A673 (cell line): ENCODE data around the gene RPP14. TPM values are rescaled to one million over a fixed set of nuclear protein-coding genes. Genes with fewer than 3 reads are reported as not detected.

ENCODE experiments used
- BruUV-seq: library from RNA; stranded (reverse); fragments of 400-500 nt; replicated peaks from 2 replicates; lab custom pipeline; 2021; lab: Mats Ljungman, UMichigan
- CTCF ChIA-PET: fragments of 300-600 bp; sonication (Branson Sonifier 250); formaldehyde crosslinking; loops from one replicate; lab custom pipeline; 2022; ENCODE audit warnings: antibody characterized with exemption; lab: Charles Lee
- POLR2A ChIA-PET: fragments of 300-600 bp; sonication (Branson Sonifier 250); formaldehyde crosslinking; loops from one replicate; lab custom pipeline; 2022; ENCODE audit warnings: antibody characterized with exemption; ENCODE audit not compliant: low non-redundant PET; lab: Charles Lee
- DNase-seq: peaks from one replicate; pipeline ENCODE4 v3.0.0-alpha.2; 2015; ENCODE audit warnings: low spot score
- H3K27ac ChIP-seq: fragments of 200-600 bp; sonication (generic); 2 replicates; pipeline ENCODE4 v1.5.1; 2016; ENCODE audit warnings: mixed run types, low read depth, mild to moderate bottlenecking, mixed read lengths, antibody characterized with exemption, low read length; ENCODE audit not compliant: poor library complexity, severe bottlenecking
- H3K27me3 ChIP-seq: fragments of 200-600 bp; sonication (generic); replicated peaks from 2 replicates; pipeline ENCODE4 v1.6.1; 2017; ENCODE audit warnings: mixed run types, low read depth, mild to moderate bottlenecking, mixed read lengths, antibody characterized with exemption, low read length; ENCODE audit not compliant: insufficient read depth, poor library complexity
- H3K36me3 ChIP-seq: fragments of 200-600 bp; sonication (generic); 2 replicates; pipeline ENCODE4 v1.6.1; 2016; ENCODE audit warnings: mixed run types, mild to moderate bottlenecking, mixed read lengths, antibody characterized with exemption, low read length; ENCODE audit not compliant: insufficient read depth, poor library complexity, severe bottlenecking
- H3K4me1 ChIP-seq: fragments of 200-600 bp; sonication (generic); 2 replicates; pipeline ENCODE4 v1.6.1; 2017; ENCODE audit warnings: mixed run types, mild to moderate bottlenecking, mixed read lengths, antibody characterized with exemption, low read length; ENCODE audit not compliant: insufficient read depth, poor library complexity, severe bottlenecking
- H3K4me3 ChIP-seq: fragments of 200-600 bp; sonication (generic); 2 replicates; pipeline ENCODE4 v1.5.1; 2016; ENCODE audit warnings: low read depth, mixed run types, mild to moderate bottlenecking, mixed read lengths, low read length; ENCODE audit not compliant: poor library complexity, severe bottlenecking
- H3K9me3 ChIP-seq: fragments of 200-600 bp; sonication (generic); 2 replicates; pipeline ENCODE4 v1.6.1; 2016; ENCODE audit warnings: mixed run types, low read depth, mild to moderate bottlenecking, mixed read lengths, antibody characterized with exemption, low read length; ENCODE audit not compliant: poor library complexity, severe bottlenecking
- EZH2 ChIP-seq: fragments of 200-600 bp; sonication (generic); IDR thresholded peaks from 2 replicates; pipeline ENCODE4 v1.6.1; 2017; ENCODE audit warnings: borderline replicate concordance, low read depth, mild to moderate bottlenecking, mixed read lengths, antibody characterized with exemption, low read length; ENCODE audit not compliant: poor library complexity, severe bottlenecking
- intact Hi-C: fragments of 100-400 bp; cut with micrococcal nuclease; formaldehyde crosslinking; loops from one replicate; pipeline ENCODE4 v1.10.0; 2022; ENCODE audit not compliant: unreplicated experiment
- total RNA-seq: library from RNA; stranded (reverse); gene quantifications from 2 replicates; pipeline ENCODE4 v1.2.3, GENCODE V29; 2021
- TF ChIP-seq, protein P1 (sequence below): fragments of 300-800, 200-600 bp; sonication (generic); conservative IDR thresholded peaks from 2 replicates; pipeline ENCODE4 v1.5.1; 2017; ENCODE audit warnings: low read depth, mild to moderate bottlenecking, antibody characterized with exemption, low read length, moderate library complexity, mixed read lengths

The RPP14 gene
- total RNA-seq, 1 experiment from 2014 or later = 17.4 TPM

DNA sequence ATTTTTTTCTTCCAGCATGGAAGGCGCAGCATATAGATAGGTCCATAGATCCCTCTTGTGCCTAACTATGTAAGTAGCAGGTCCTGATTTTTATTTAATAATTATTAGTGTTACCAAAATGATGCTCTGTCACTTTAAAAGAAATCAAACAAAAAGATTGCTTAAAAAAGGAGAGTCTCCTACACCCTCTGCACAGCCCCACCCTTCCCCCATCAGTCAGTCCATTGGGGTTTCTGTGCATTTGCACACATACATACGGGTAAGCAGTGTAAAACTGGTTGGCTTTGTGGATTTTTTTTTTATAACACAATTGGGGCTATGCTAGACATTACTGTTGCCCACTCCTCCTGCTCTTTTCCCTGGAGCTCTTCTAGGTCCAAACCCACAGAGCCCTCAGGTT lies 7.0 kb upstream of the RPP14 start:
- ChIA-PET CTCF (interaction anchor here (0.6 kb wide), 1 partner anchor 111 kb away, joined by 3 read pairs; no protein-coding TSS in a partner anchor), POLR2A (no interaction called here)
- intact Hi-C loops = no loop called here
- Histone ChIP-seq H3K36me3 (peaks cover 18% of the 10 kb centered on the region), H3K9me3 (no peaks in the 10 kb centered on the region), H3K27me3 (no peaks in the 10 kb centered on the region), H3K4me1 (peaks cover 28% of the 10 kb centered on the region), H3K4me3 (no peak overlapping the region), H3K27ac (peak overlapping the region; percentile 37)
- no peak for DNase-seq
- no peak for TF ChIP-seq EZH2
- TF ChIP-seq, protein P1, sequence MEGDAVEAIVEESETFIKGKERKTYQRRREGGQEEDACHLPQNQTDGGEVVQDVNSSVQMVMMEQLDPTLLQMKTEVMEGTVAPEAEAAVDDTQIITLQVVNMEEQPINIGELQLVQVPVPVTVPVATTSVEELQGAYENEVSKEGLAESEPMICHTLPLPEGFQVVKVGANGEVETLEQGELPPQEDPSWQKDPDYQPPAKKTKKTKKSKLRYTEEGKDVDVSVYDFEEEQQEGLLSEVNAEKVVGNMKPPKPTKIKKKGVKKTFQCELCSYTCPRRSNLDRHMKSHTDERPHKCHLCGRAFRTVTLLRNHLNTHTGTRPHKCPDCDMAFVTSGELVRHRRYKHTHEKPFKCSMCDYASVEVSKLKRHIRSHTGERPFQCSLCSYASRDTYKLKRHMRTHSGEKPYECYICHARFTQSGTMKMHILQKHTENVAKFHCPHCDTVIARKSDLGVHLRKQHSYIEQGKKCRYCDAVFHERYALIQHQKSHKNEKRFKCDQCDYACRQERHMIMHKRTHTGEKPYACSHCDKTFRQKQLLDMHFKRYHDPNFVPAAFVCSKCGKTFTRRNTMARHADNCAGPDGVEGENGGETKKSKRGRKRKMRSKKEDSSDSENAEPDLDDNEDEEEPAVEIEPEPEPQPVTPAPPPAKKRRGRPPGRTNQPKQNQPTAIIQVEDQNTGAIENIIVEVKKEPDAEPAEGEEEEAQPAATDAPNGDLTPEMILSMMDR = no peak
- no TSS peak for BruUV-seq

DNA sequence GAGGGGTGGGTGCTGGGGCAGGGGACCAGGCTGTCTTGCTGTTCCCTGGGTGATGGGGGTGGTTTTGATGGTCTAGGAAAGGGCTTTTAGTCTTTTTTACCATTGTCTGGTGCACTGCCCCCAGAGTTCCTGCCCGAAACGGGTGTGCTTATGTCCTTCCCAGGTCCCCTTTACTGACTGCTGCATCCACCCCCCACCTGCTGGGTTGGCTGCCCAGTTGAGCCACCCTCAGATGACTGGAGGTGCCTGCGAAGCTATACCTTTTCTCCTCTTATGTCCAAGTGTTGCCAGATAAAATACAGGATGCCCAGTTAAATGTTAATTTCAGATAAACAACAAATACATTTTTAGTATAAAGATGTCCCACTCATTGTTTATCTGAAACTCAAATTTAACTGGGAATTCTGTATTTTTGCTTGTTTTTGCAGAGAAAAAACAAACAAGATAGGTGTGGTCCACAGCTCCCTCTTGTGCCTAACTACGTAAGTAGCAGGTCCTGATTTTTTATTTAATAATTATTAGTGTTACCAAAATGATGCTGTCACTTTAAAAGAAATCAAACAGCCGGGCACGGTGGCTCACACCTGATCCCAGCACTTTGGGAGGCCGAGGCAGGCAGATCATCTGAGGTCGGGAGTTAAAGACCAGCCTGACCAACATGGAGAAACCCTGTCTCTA lies 6.1 kb upstream of the RPP14 start:
- TF ChIP-seq, protein P1 = peak; percentile 42; the same call in 1 of the 2 replicates
- TF ChIP-seq EZH2 = no peak
- ChIA-PET POLR2A (interaction anchor here (0.6 kb wide), 1 partner anchor 75 kb away, joined by 3 read pairs; no protein-coding TSS in a partner anchor), CTCF (interaction anchor here (1.2 kb wide), 1 partner anchor 112 kb away, joined by 3 read pairs; no protein-coding TSS in a partner anchor)
- Histone ChIP-seq H3K36me3 (peaks cover 9% of the 10 kb centered on the region), H3K4me3 (no peak overlapping the region), H3K9me3 (no peaks in the 10 kb centered on the region), H3K27me3 (no peaks in the 10 kb centered on the region), H3K4me1 (peaks cover 28% of the 10 kb centered on the region), H3K27ac (peak overlapping the region; percentile 37)
- DNase-seq = no peak
- intact Hi-C loops = loop anchor here (2.0 kb wide), 1 partner anchor 113 kb away; no protein-coding TSS in a partner anchor
- BruUV-seq = no TSS peak

- ChIA-PET POLR2A (no interaction called here), CTCF (interaction anchor here (0.6 to 1.2 kb wide), 3 partner anchors 66 to 322 kb away, joined by 3 read pairs; no protein-coding TSS in a partner anchor)
- Histone ChIP-seq H3K36me3 (peaks cover 22% of the 10 kb centered on the region), H3K9me3 (no peaks in the 10 kb centered on the region), H3K27me3 (no peaks in the 10 kb centered on the region), H3K4me1 (no peaks in the 10 kb centered on the region), H3K27ac (peak overlapping the region; percentile 95), H3K4me3 (peak overlapping the region; percentile 93)
- BruUV-seq = no TSS peak
- peak; percentile 45 for DNase-seq
- intact Hi-C loops = loop anchor here (5.0 kb wide), 4 partner anchors 70 to 325 kb away; partner anchors contain the start of gene ABHD6
- TF ChIP-seq, protein P1 = peak; percentile 56
- no peak for TF ChIP-seq EZH2
Observed at GRCh38 chr3:58307639-58308215, 1.7 kb downstream of the RPP14 start.
